Measurements from ENCODE around the gene LUM. TPM values are rescaled to one million over a fixed set of nuclear protein-coding genes. Genes with fewer than 3 reads are reported as not detected.

The LUM gene
- polyA plus RNA-seq, 2 of the 4 experiments (the other 2 are of a cell fraction), result 1.2 to 1.9 TPM

GRCh38 chr12:91104812-91105466, 6.4 kb downstream of the LUM start:
- TF ChIP-seq EHF (CRISPR knock-in tag; IDR thresholded peaks at IDR 0.05), result no peak
- no peak for TF ChIP-seq RNF2 (IDR thresholded peaks at IDR 0.05; ENCODE audit: borderline replicate concordance, low read depth)
- TF ChIP-seq RFX5 (IDR thresholded peaks at IDR 0.05), result no peak
- no peak for TF ChIP-seq PHF8 (IDR thresholded peaks at IDR 0.05; ENCODE audit: borderline replicate concordance, low read depth)
- TF ChIP-seq TFCP2L1 (CRISPR knock-in tag; IDR thresholded peaks at IDR 0.05), result no peak
- no peak for TF ChIP-seq CBX2 (IDR thresholded peaks at IDR 0.05; ENCODE audit: borderline replicate concordance, low read depth)
- no peak for TF ChIP-seq CTCF (IDR thresholded peaks at IDR 0.05)
- no peak for TF ChIP-seq E2F6 (IDR thresholded peaks at IDR 0.05; ENCODE audit: borderline replicate concordance, low read depth)
- TF ChIP-seq CEBPB (IDR thresholded peaks at IDR 0.05), result no peak
- no peak for TF ChIP-seq HDAC2 (IDR thresholded peaks at IDR 0.05)
- no peak for TF ChIP-seq CBX8 (IDR thresholded peaks at IDR 0.05)
- no peak for TF ChIP-seq JUNB (IDR thresholded peaks at IDR 0.05)
- Histone ChIP-seq H3K27ac (no peak overlapping the region), H3K4me2 (no peak overlapping the region), H3K9me3 (no peaks in the 10 kb centered on the region), H3K4me3 (no peak overlapping the region), H3K4me1 (no peaks in the 10 kb centered on the region)
- POLR2A ChIA-PET, result no interaction called here
- CTCF ChIA-PET, result no interaction called here
- no peak for FAIRE-seq
- WGBS (ENCODE audit: missing lambda C conversion rate), result 55% methylated on average over 1 of the region's 1 CpG
- DNase-seq (ENCODE audit: low read depth in 1 of 2, low spot score in 1 of 2), result no peak
- no peak for ATAC-seq

DNA sequence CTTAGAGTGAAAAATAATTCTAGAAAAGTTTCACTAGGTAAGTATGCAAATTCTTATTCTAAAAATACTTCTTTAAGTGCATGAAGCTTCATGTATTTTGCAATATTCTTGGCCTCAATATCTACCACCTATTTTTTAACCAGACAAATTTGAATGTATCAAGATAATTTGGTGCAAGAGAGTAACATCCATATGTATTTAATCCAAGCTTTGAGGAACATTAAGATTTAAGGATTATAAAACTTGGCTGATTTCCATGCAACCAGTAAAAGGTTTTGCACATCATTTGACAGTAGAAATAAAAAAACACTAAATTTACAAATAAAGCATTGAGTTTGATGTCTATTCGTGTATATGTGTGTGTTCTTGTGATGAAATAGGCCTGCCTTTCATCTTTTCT, 7.7 kb downstream of the LUM start:
- POLR2A ChIA-PET, result no interaction called here
- WGBS (ENCODE audit: missing lambda C conversion rate), result 0% methylated on average over 1 of the region's 1 CpG

More for the DNA sequence above, 7.7 kb downstream of the LUM start:
- no peak for ATAC-seq
- no peak for FAIRE-seq
- DNase-seq (ENCODE audit: low read depth in 1 of 2, low spot score in 1 of 2), result no peak
- CTCF ChIA-PET, result interaction anchor here (0.6 kb wide), 1 partner anchor 386 kb away, joined by 3 read pairs; no protein-coding TSS in a partner anchor
- Histone ChIP-seq H3K4me3 (no peak overlapping the region), H3K9me3 (no peaks in the 10 kb centered on the region), H3K4me1 (no peaks in the 10 kb centered on the region), H3K4me2 (no peak overlapping the region), H3K27ac (no peak overlapping the region)
- TF ChIP-seq FOSL2 (IDR thresholded peaks at IDR 0.05) (no peak), FOSL2 (CRISPR knock-in tag; IDR thresholded peaks at IDR 0.05) (no peak), TP53 (CRISPR knock-in tag; IDR thresholded peaks at IDR 0.05) (no peak), USF2 (IDR thresholded peaks at IDR 0.05) (no peak), EHF (CRISPR knock-in tag; IDR thresholded peaks at IDR 0.05) (no peak), RNF2 (IDR thresholded peaks at IDR 0.05; ENCODE audit: borderline replicate concordance, low read depth) (no peak), FOXS1 (CRISPR knock-in tag; IDR thresholded peaks at IDR 0.05) (no peak), HOXA7 (CRISPR knock-in tag; IDR thresholded peaks at IDR 0.05) (no peak), MAFK (IDR thresholded peaks at IDR 0.05; ENCODE audit: partially characterized antibody) (no peak), CTCF (IDR thresholded peaks at IDR 0.05) (no peak), BCL3 (IDR thresholded peaks at IDR 0.05) (no peak), RAD21 (conservative IDR thresholded peaks at IDR 0.05 in 1 of 2, IDR thresholded peaks at IDR 0.05 in 1 of 2) (no peak), JUNB (IDR thresholded peaks at IDR 0.05) (no peak), EP300 (IDR thresholded peaks at IDR 0.05) (no peak)
